H1 (cell line): ENCODE measurements around the gene PGAM1. TPM values are rescaled to one million over a fixed set of nuclear protein-coding genes. Genes with fewer than 3 reads are reported as not detected.

Source experiments
- EZH2 ChIP-seq: fragments of 200-600 bp; sonication (generic); IDR thresholded peaks from 2 replicates; pipeline ENCODE4 v1.7.1; 2012; ENCODE audit warnings: low read depth, mild to moderate bottlenecking, moderate library complexity, low read length, inconsistent platforms; ENCODE audit not compliant: severe bottlenecking
- NRF1 ChIP-seq: IDR thresholded peaks from 2 replicates; pipeline ENCODE4 v1.6.1; 2011; ENCODE audit warnings: mild to moderate bottlenecking, low read depth, low read length, improper control_type of control experiment
- RAD21 ChIP-seq, 2 experiments: IDR thresholded peaks in 1 of 2; conservative IDR thresholded peaks in 1 of 2; 2 replicates each; pipeline ENCODE4 v1.6.1; 2011; ENCODE audit warnings: low read depth in 2 of 2, low read length in 2 of 2, improper control_type of control experiment in 1 of 2, inconsistent platforms in 1 of 2, mild to moderate bottlenecking in 1 of 2, moderate library complexity in 1 of 2
- SIN3A ChIP-seq, 2 experiments: IDR thresholded peaks in 1 of 2; conservative IDR thresholded peaks in 1 of 2; 2 replicates each; pipeline ENCODE4 v1.6.1; 2011 to 2012; ENCODE audit warnings: low read length in 2 of 2, improper control_type of control experiment in 1 of 2, low read depth in 1 of 2, mild to moderate bottlenecking in 1 of 2
- SP1 ChIP-seq: IDR thresholded peaks from 2 replicates; pipeline ENCODE4 v1.6.1; 2011; ENCODE audit warnings: low read depth, low read length
- SRF ChIP-seq: IDR thresholded peaks from 2 replicates; pipeline ENCODE4 v1.6.1; 2011; ENCODE audit warnings: mild to moderate bottlenecking, low read depth, low read length, moderate library complexity
- TAF7 ChIP-seq: optimal IDR thresholded peaks from 2 replicates; pipeline ENCODE3; 2011; ENCODE audit warnings: low read depth, mild to moderate bottlenecking, inconsistent platforms, low read length, moderate library complexity, borderline replicate concordance
- polyA plus RNA-seq, 7 experiments: library from polyadenylated mRNA; depleted of rRNA in 3 of 7; stranded (reverse) in 5 of 7; unstranded in 2 of 7; fragments of >200 nt in 5 of 7; fragments of 200-250 nt in 2 of 7; gene quantifications; 1 replicate in 5 of 7; 2 replicates in 1 of 7; 4 replicates in 1 of 7; pipeline versions ENCODE4 v1.2.1 to v1.2.3, GENCODE V29; 2011 to 2013; ENCODE audit warnings: missing spikeins in 2 of 7, mixed read lengths in 2 of 7
- total RNA-seq: library from RNA; stranded (reverse); fragmentation: NEBNext Ultra II Directional; extraction: Animal tissue kit (Norgen Biotek cat#: 25700); gene quantifications from 2 replicates; pipeline ENCODE4 v1.2.1, GENCODE V29; 2021
- TF ChIP-seq, protein P1 (sequence below): fragments of 300-600 bp; sonication (generic); IDR thresholded peaks from 2 replicates; pipeline ENCODE4 v1.7.1; 2012; ENCODE audit warnings: low read length, moderate library complexity, mild to moderate bottlenecking, inconsistent platforms; ENCODE audit not compliant: insufficient replicate concordance
- TF ChIP-seq, protein P2 (sequence below): IDR thresholded peaks from 2 replicates; pipeline ENCODE4 v1.6.1; 2012; ENCODE audit warnings: inconsistent platforms

PGAM1 gene
- total and polyA plus RNA-seq, 2 of the 8 experiments (the other 6 are each of a cell fraction or from before 2014, with no cell fraction given), result 791 to 799 TPM

DNA sequence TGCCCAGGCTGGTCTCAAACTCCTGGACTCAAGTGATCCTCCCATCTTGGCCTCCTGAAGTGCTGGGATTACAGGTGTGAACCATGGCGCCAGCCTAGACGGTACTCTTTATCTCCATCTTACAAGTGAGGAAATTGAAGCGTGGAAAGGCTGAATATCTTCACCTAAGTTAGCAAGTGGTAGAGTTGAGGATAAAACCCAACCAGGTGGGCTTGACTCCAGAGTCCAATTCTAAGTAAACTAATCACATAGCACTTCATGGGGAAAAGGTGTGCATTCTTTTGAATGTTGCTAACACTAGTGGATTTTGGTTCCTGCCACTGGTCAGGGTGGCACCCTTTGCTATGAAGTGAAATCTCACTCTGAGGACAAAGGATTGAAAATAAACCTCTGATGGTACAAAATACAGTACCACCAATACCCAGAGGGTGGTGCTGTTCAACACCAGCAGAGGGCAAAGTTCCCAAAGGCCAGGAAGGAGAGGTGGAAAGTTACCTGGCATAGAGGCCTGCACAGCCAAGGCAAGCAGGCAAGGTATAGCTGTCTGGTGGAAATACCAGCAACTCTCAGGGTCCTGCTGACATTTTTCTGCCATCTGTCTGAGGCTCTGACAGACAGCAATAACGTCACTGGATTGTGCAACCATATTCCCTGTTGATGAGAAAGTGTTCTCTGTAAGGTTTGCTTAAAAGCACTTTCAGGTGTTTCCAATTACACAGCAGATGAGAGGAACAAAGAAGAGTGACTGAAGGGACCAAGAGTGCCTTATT is 37.6 kb downstream of the PGAM1 start (continued):
- TF ChIP-seq, protein P1, sequence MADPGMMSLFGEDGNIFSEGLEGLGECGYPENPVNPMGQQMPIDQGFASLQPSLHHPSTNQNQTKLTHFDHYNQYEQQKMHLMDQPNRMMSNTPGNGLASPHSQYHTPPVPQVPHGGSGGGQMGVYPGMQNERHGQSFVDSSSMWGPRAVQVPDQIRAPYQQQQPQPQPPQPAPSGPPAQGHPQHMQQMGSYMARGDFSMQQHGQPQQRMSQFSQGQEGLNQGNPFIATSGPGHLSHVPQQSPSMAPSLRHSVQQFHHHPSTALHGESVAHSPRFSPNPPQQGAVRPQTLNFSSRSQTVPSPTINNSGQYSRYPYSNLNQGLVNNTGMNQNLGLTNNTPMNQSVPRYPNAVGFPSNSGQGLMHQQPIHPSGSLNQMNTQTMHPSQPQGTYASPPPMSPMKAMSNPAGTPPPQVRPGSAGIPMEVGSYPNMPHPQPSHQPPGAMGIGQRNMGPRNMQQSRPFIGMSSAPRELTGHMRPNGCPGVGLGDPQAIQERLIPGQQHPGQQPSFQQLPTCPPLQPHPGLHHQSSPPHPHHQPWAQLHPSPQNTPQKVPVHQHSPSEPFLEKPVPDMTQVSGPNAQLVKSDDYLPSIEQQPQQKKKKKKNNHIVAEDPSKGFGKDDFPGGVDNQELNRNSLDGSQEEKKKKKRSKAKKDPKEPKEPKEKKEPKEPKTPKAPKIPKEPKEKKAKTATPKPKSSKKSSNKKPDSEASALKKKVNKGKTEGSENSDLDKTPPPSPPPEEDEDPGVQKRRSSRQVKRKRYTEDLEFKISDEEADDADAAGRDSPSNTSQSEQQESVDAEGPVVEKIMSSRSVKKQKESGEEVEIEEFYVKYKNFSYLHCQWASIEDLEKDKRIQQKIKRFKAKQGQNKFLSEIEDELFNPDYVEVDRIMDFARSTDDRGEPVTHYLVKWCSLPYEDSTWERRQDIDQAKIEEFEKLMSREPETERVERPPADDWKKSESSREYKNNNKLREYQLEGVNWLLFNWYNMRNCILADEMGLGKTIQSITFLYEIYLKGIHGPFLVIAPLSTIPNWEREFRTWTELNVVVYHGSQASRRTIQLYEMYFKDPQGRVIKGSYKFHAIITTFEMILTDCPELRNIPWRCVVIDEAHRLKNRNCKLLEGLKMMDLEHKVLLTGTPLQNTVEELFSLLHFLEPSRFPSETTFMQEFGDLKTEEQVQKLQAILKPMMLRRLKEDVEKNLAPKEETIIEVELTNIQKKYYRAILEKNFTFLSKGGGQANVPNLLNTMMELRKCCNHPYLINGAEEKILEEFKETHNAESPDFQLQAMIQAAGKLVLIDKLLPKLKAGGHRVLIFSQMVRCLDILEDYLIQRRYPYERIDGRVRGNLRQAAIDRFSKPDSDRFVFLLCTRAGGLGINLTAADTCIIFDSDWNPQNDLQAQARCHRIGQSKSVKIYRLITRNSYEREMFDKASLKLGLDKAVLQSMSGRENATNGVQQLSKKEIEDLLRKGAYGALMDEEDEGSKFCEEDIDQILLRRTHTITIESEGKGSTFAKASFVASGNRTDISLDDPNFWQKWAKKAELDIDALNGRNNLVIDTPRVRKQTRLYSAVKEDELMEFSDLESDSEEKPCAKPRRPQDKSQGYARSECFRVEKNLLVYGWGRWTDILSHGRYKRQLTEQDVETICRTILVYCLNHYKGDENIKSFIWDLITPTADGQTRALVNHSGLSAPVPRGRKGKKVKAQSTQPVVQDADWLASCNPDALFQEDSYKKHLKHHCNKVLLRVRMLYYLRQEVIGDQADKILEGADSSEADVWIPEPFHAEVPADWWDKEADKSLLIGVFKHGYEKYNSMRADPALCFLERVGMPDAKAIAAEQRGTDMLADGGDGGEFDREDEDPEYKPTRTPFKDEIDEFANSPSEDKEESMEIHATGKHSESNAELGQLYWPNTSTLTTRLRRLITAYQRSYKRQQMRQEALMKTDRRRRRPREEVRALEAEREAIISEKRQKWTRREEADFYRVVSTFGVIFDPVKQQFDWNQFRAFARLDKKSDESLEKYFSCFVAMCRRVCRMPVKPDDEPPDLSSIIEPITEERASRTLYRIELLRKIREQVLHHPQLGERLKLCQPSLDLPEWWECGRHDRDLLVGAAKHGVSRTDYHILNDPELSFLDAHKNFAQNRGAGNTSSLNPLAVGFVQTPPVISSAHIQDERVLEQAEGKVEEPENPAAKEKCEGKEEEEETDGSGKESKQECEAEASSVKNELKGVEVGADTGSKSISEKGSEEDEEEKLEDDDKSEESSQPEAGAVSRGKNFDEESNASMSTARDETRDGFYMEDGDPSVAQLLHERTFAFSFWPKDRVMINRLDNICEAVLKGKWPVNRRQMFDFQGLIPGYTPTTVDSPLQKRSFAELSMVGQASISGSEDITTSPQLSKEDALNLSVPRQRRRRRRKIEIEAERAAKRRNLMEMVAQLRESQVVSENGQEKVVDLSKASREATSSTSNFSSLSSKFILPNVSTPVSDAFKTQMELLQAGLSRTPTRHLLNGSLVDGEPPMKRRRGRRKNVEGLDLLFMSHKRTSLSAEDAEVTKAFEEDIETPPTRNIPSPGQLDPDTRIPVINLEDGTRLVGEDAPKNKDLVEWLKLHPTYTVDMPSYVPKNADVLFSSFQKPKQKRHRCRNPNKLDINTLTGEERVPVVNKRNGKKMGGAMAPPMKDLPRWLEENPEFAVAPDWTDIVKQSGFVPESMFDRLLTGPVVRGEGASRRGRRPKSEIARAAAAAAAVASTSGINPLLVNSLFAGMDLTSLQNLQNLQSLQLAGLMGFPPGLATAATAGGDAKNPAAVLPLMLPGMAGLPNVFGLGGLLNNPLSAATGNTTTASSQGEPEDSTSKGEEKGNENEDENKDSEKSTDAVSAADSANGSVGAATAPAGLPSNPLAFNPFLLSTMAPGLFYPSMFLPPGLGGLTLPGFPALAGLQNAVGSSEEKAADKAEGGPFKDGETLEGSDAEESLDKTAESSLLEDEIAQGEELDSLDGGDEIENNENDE, result no peak
- no peak for TF ChIP-seq EZH2
- no peak for TF ChIP-seq TAF7
- no peak for TF ChIP-seq SRF
- peak; percentile 87 to 91 for TF ChIP-seq RAD21 (IDR thresholded peaks at IDR 0.05 in 1 of 2, conservative IDR thresholded peaks at IDR 0.05 in 1 of 2; ENCODE audit: low read depth in 2 of 2, low read length in 2 of 2)
- no peak for TF ChIP-seq SIN3A (conservative IDR thresholded peaks at IDR 0.05 in 1 of 2, IDR thresholded peaks at IDR 0.05 in 1 of 2; ENCODE audit: low read depth in 1 of 2, low read length in 2 of 2)
- TF ChIP-seq, protein P2, sequence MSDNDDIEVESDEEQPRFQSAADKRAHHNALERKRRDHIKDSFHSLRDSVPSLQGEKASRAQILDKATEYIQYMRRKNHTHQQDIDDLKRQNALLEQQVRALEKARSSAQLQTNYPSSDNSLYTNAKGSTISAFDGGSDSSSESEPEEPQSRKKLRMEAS, result no peak
- no peak for TF ChIP-seq NRF1
- TF ChIP-seq SP1, result peak; percentile 68; the same call in 1 of the 2 replicates
